ENCODE data around the gene C2CD4D.

C2CD4D gene

DNA sequence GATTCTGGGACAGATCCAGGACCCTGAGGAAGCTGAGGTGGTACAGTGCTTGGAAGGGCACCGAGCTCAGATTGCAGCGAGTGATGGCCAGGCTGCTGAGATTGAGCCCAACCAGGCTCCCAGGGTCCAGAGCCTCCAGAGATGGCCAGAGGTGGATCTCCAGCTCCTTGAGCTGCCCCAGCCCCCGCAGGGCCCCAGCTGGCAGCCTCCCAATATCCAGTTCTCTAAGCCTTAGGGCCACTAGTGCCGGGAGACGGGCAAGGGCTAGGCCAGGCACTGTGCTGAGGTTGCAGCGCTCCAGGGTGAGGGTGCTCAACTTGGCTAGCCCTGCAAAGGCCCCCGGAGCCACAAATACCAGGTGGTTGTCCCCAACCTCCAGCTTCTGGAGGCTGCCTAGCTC is 37.8 kb downstream of the C2CD4D start:
- Histone ChIP-seq H3K9ac (no peak overlapping the region), H3K4me1 (ENCODE audit: low read depth, poor library complexity, severe bottlenecking) (no peaks in the 10 kb centered on the region), H3K27me3 (ENCODE audit: insufficient read depth, low read depth) (peaks cover 30% of the 10 kb centered on the region; the same call in 1 of the 2 replicates), H3K36me3 (ENCODE audit: insufficient read depth) (no peaks in the 10 kb centered on the region), H3K4me3 (IDR thresholded peaks at IDR 0.05; ENCODE audit: insufficient read depth, low read depth, low read length) (no peak overlapping the region), H3K27ac (no peak overlapping the region), H3K79me2 (ENCODE audit: insufficient read depth, low read depth) (no peaks in the 10 kb centered on the region), H3K4me2 (no peak overlapping the region), H2AFZ (ENCODE audit: low read depth) (no peak overlapping the region), H4K20me1 (ENCODE audit: insufficient read depth) (no peaks in the 10 kb centered on the region)
- TF ChIP-seq, protein P1, sequence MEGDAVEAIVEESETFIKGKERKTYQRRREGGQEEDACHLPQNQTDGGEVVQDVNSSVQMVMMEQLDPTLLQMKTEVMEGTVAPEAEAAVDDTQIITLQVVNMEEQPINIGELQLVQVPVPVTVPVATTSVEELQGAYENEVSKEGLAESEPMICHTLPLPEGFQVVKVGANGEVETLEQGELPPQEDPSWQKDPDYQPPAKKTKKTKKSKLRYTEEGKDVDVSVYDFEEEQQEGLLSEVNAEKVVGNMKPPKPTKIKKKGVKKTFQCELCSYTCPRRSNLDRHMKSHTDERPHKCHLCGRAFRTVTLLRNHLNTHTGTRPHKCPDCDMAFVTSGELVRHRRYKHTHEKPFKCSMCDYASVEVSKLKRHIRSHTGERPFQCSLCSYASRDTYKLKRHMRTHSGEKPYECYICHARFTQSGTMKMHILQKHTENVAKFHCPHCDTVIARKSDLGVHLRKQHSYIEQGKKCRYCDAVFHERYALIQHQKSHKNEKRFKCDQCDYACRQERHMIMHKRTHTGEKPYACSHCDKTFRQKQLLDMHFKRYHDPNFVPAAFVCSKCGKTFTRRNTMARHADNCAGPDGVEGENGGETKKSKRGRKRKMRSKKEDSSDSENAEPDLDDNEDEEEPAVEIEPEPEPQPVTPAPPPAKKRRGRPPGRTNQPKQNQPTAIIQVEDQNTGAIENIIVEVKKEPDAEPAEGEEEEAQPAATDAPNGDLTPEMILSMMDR (conservative IDR thresholded peaks at IDR 0.05; ENCODE audit: low read depth, low read length), result no peak

DNA sequence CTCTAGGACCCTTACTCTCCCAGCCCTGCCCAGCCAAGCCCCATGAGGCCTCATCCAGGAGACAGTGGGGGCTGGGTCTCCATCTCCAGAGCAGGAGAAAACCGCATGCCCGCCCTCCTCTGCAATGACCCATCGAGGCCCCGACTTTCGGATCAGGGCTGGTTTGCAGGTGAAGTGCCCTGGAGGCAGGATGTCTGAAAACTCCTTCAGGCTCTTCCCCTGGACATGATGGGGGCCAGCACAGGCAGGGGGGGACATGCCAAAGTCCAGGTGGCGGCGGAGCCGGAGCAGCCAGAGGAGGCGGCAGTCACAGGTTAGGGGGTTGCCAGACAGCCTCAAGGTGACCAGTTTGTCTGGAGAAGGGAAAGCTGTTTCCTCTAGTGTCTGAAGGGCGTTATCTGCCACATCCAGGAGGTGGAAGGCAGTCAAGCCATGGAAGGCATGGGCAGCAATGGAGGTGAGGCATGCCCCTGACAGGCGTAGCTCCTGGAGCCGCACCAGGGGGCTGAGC is 38.3 kb downstream of the C2CD4D start:
- H3K4me1 ChIP-seq (ENCODE audit: low read depth, poor library complexity, severe bottlenecking), result no peaks in the 10 kb centered on the region
- no peak overlapping the region for H3K9ac ChIP-seq
- H3K27me3 ChIP-seq (ENCODE audit: insufficient read depth, low read depth), result peaks cover 26% of the 10 kb centered on the region; the same call in 1 of the 2 replicates
- no peak overlapping the region for H2AFZ ChIP-seq (ENCODE audit: low read depth)
- no peaks in the 10 kb centered on the region for H3K79me2 ChIP-seq (ENCODE audit: insufficient read depth, low read depth)
- no peak overlapping the region for H3K4me2 ChIP-seq
- TF ChIP-seq, protein P1 (conservative IDR thresholded peaks at IDR 0.05; ENCODE audit: low read depth, low read length), result no peak
- H3K4me3 ChIP-seq (IDR thresholded peaks at IDR 0.05; ENCODE audit: insufficient read depth, low read depth, low read length), result no peak overlapping the region
- no peak overlapping the region for H3K27ac ChIP-seq
- H3K36me3 ChIP-seq (ENCODE audit: insufficient read depth), result no peaks in the 10 kb centered on the region
- H4K20me1 ChIP-seq (ENCODE audit: insufficient read depth), result no peaks in the 10 kb centered on the region

DNA sequence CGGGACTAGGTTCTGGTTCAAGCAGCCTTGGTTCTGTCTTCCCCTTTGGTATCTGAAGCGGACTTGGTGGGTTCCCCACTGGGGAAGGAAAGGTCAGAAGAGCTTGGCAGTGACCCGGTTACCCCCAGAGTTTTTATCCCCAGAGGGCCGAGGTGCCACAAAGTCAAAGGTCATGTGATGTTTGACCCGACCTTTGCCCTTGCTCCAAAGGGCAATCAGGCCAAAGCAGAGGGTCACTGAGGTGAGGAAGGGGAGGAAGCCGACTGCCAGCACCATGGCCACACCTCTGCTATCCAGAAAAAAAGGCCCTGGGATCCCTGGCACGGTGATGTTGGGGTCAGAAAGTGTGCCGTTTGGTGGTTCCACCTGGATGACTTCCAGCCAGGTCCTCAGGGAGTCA is 38.8 kb downstream of the C2CD4D start:
- Histone ChIP-seq H3K36me3 (ENCODE audit: insufficient read depth) (no peaks in the 10 kb centered on the region), H2AFZ (ENCODE audit: low read depth) (no peak overlapping the region), H3K79me2 (ENCODE audit: insufficient read depth, low read depth) (no peaks in the 10 kb centered on the region), H3K9ac (no peak overlapping the region), H3K27me3 (ENCODE audit: insufficient read depth, low read depth) (peaks cover 21% of the 10 kb centered on the region; the same call in 1 of the 2 replicates), H3K4me2 (no peak overlapping the region), H3K4me3 (IDR thresholded peaks at IDR 0.05; ENCODE audit: insufficient read depth, low read depth, low read length) (no peak overlapping the region), H4K20me1 (ENCODE audit: insufficient read depth) (no peaks in the 10 kb centered on the region), H3K27ac (no peak overlapping the region), H3K4me1 (ENCODE audit: low read depth, poor library complexity, severe bottlenecking) (no peaks in the 10 kb centered on the region)
- TF ChIP-seq, protein P1 (conservative IDR thresholded peaks at IDR 0.05; ENCODE audit: low read depth, low read length), result no peak

DNA sequence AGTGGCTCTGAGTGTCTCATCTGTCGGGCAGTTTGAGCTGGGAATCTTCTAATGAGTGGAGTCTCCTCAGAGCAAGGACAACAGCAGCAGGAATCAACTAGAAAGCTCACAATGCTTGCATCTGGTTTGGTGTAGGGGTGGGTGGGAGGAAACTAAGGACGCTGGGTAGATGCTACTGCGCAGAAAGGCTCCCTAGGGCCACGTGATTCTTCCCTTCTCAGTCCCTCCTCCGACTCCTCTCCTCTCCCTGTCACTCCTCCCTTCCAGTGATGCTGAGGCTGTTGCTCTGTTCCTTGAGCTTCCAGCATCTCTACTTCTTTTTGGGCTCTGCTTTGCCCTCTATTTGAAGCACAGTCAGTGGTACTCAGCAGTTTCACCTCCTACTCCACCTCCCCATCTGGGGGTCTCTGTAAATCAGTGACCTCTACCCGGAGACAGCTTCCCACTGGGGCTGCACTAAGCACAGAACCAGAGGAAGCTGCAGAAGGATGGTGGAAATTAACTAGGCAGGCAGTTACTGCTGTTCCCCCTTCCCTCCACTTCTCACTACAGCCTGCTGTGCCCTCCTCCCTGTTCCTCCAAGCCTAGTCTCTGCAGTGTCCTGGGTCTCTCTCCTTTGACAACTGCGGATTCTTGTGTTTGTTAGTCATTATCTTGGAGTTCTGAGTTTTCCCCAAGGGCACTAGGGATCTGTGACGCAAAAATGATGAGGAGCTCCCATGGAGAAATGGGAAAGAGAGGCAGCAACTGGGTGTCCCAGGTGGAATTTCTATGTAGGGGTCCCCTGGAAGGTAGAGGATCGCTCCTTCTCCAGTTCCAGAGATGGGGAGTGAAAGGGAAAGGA is 40.2 kb downstream of the C2CD4D start:
- Histone ChIP-seq H3K27ac (no peak overlapping the region), H4K20me1 (ENCODE audit: insufficient read depth) (no peaks in the 10 kb centered on the region), H3K36me3 (ENCODE audit: insufficient read depth) (no peaks in the 10 kb centered on the region), H3K79me2 (ENCODE audit: insufficient read depth, low read depth) (no peaks in the 10 kb centered on the region), H2AFZ (ENCODE audit: low read depth) (no peak overlapping the region), H3K4me2 (no peak overlapping the region), H3K9ac (no peak overlapping the region), H3K4me3 (IDR thresholded peaks at IDR 0.05; ENCODE audit: insufficient read depth, low read depth, low read length) (no peak overlapping the region), H3K4me1 (ENCODE audit: low read depth, poor library complexity, severe bottlenecking) (no peaks in the 10 kb centered on the region), H3K27me3 (ENCODE audit: insufficient read depth, low read depth) (peaks cover 9% of the 10 kb centered on the region; the same call in 1 of the 2 replicates)
- TF ChIP-seq, protein P1 (conservative IDR thresholded peaks at IDR 0.05; ENCODE audit: low read depth, low read length), result no peak
